Posterior cingulate gyrus (tissue), 11 donors: ENCODE results near the gene LCA5.
"Not testable (repeated sequence)": the region's sequence is repeated elsewhere in the genome, so short reads cannot be mapped to it uniquely, and the experiment has no call there.

Source experiments
- DNase-seq, 10 donors: peaks; one replicate each; pipeline versions ENCODE4 v3.0.0 to v3.0.0-alpha.2; 2020 to 2021; ENCODE audit warnings: mixed read lengths in 3 of 10
- intact Hi-C: fragments of 100-400 bp; cut with DNase I; formaldehyde crosslinking; loops from one replicate; pipeline ENCODE4 v1.15.1; 2023

Gene LCA5

GRCh38 chr6:79543411-79543810, 6.2 kb upstream of the LCA5 start:
- intact Hi-C loops, result loop anchor here (10.0 kb wide), 1 partner anchor 119 kb away; no protein-coding TSS in a partner anchor
- DNase-seq, result no peak

GRCh38 chr6:79538106-79538971, 1.1 kb upstream of the LCA5 start:
- DNase-seq, result no peak
- intact Hi-C loops, result loop anchor here (5.0 kb wide), 1 partner anchor 461 kb away; the partner anchor contains the start of gene PHIP

DNA sequence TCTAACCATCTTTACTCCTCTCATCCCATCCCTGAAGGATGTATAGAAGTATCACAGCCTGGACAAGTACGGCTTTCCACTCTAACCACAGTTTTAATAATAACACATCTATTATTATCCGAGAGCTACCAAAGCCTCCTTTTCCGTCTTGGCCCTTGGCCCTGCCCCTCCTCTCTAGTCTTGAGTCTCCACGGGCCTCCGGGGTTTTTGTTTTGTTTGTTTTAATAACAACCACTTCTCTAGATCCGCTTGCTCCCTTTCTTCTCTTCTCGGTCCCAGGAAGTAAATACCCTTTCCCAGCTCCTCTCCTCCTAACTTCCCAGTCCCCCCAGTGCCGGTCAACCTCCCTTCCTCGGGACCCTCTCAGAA, 661 bp downstream of the LCA5 start:
- intact Hi-C loops, result loop anchor here (5.0 kb wide), 1 partner anchor 459 kb away; the partner anchor contains the start of gene PHIP
- DNase-seq, result peak in 1 of 10 donors; percentile 55

DNA sequence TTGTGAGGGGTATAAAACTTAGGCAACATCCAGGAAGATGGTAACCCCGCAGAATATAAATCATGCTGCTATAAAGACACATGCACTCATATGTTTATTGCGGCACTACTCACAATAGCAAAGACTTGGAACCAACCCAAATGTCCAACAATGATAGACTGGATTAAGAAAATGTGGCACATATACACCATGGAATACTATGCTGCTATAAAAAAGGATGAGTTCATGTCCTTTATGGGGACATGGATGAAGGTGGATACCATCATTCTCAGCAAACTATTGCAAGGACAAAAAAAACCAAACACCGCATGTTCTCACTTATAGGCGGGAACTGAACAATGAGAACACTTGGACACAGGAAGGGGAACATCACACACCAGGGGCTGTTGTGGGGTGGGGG, 7.7 kb downstream of the LCA5 start:
- intact Hi-C loops, DNase-seq: not testable (repeated sequence)

- DNase-seq, result no peak
- intact Hi-C loops, result no loop called here
These were observed 10.3 kb downstream of the LCA5 start for GRCh38 chr6:79526897-79527296.

DNA sequence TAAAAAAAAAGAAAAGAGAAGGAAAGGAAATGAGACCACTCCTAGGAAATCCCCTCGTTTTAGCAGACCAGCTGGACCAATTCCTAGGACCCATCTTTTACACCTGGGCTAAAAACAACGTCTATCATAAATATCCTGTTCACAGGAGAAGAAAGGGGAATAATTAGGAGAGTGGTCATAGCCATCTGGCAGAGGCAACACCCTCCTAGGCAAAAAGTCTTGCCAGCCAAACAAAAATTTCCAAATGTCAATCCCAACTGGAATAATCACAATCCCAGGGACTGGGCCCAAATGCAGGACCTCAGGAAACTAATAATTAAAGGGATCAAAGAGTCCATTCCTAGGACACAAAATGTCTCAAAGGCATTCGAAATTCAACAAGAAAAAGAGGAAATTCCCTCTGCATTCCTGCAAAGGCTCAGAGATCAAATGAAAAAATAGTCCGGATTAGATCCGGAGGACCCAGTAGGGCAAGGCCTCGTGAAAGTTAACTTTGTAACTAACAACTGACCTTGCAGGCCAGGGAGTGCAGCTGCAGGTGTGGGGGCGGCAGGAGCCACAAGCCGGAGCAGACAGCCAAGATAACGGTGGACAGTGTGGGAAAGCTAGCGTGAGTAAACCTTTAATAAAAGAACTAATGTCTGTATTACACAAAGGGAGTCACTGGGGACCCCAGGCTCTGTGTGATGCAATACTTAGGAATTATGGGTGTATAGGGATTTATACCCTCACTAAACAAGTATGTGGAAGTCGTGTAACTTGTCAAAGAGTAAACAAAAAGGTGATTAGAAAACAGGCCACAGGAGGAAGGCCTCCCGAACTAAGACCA, 11.7 kb downstream of the LCA5 start:
- intact Hi-C loops, result no loop called here

DNA sequence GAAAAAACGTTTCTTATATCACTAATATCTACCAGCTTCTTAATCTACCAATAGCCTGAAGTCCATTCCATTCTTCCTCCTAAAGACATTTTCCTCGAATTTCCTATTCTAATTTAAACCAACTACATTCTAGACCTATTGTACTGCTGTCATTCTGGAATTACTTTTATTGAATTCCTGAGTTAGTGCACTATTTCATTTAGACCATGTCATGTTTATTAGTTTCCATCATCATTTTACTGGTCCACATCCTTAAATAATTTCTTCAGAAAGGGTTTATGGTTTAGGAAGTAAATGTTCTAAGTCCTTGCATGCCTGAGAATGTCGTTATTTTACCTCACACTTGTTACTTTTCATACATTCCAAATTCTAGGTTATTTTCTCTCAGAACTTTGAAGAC, 13.2 kb downstream of the LCA5 start:
- intact Hi-C loops, result no loop called here
- DNase-seq, result no peak

More for the DNA sequence above, 11.7 kb downstream of the LCA5 start:
- no peak for DNase-seq

- DNase-seq, result peak in 2 of 10 donors; percentile 60 to 63
- intact Hi-C loops, result no loop called here
These were observed 14.6 kb downstream of the LCA5 start for GRCh38 chr6:79522609-79523008.

DNA sequence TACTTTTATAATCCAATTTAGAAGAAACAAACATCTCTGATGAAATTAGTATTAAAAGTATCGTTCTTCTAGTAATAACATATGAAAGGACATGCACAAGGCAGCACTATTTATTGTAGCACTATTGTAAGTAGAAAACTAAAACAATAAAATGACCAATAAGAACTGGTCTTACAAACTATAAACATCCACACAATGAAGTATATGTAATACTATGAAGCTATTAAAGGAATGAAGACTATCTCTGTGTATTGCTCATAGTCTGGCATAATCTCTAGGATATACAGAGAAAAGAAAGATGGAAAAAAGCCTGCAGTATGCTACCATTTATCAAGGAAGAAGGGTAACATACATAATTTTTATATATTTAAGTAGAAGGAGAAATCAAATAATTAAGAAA, 16.7 kb downstream of the LCA5 start:
- intact Hi-C loops, result no loop called here

DNA sequence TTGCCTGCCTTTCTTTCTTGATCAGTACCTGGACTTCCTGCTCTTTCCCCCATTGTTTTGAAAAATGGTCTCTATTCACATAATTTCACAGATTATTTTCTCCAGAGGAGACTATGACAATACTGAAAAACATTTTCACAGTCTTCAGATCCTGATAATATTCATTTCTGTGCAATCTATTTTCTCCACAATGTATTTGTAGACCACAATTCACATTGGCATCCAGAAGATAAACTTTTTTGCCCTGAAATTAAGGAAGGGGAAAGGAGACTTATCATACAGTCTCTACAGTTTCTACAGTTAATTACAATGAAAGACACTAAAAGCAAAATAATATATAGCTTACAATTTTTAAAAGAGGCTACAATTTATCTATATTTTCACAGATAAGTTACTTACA, 18.4 kb downstream of the LCA5 start:
- intact Hi-C loops, result no loop called here
- no peak for DNase-seq

More for the DNA sequence above, 16.7 kb downstream of the LCA5 start:
- no peak for DNase-seq

GRCh38 chr6:79515436-79515835, 21.8 kb downstream of the LCA5 start:
- intact Hi-C loops, result no loop called here
- no peak for DNase-seq

GRCh38 chr6:79513111-79513510, 24.1 kb downstream of the LCA5 start:
- DNase-seq, result no peak
- intact Hi-C loops, result no loop called here

- DNase-seq, result no peak
- intact Hi-C loops, result no loop called here
These were observed 25.2 kb downstream of the LCA5 start for GRCh38 chr6:79512014-79512413.

GRCh38 chr6:79510707-79511106, 26.5 kb downstream of the LCA5 start:
- intact Hi-C loops, result no loop called here
- DNase-seq, result no peak

- no peak for DNase-seq
- intact Hi-C loops, result no loop called here
These were observed 31.0 kb downstream of the LCA5 start for GRCh38 chr6:79506251-79506650.

DNA sequence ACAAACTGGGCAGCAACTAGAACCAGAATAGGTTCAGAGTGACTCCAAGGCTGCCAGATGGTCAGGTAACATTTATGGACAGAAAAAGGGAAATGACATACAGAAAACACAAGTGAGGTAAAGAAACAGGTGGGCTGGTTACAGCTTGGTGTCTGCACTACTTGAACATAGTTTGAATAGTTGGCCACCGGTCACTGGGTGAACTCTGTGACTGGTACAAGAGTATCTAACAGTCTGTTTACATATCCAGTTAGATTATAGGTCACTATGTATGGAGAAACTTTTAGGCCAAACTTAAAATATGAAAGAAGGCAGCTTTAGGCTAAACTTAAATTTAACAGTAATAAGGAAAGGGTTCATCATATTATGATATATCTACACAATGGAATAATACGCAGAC, 32.9 kb downstream of the LCA5 start:
- no peak for DNase-seq
- intact Hi-C loops, result no loop called here

GRCh38 chr6:79498842-79499241, 38.4 kb downstream of the LCA5 start:
- DNase-seq, result no peak
- intact Hi-C loops, result no loop called here

GRCh38 chr6:79495246-79495645, 42.0 kb downstream of the LCA5 start:
- intact Hi-C loops, result no loop called here

GRCh38 chr6:79494841-79495240, 42.4 kb downstream of the LCA5 start:
- intact Hi-C loops, result no loop called here
- DNase-seq, result no peak

More at GRCh38 chr6:79495246-79495645, 42.0 kb downstream of the LCA5 start:
- no peak for DNase-seq

GRCh38 chr6:79470728-79471127, 66.5 kb downstream of the LCA5 start:
- DNase-seq, result no peak
- intact Hi-C loops, result no loop called here
